Parathyroid adenoma (tissue), 2 donors: ENCODE results near the gene FST.

Experiments used
- H2AFZ ChIP-seq: fragments of 300-600 bp; sonication (generic); one replicate; pipeline ENCODE4 v1.7.0; 2017; ENCODE audit warnings: antibody characterized with exemption, mild to moderate bottlenecking
- H3K27ac ChIP-seq: fragments of 300-600 bp; sonication (generic); one replicate; pipeline ENCODE4 v1.7.0; 2017
- H3K27me3 ChIP-seq: fragments of 300-600 bp; sonication (generic); one replicate; pipeline ENCODE4 v1.7.0; 2017; ENCODE audit warnings: low read length; ENCODE audit not compliant: control insufficient read depth, insufficient read depth
- H3K36me3 ChIP-seq: fragments of 300-600 bp; sonication (generic); one replicate; pipeline ENCODE4 v1.7.0; 2017; ENCODE audit warnings: low read length; ENCODE audit not compliant: control insufficient read depth, insufficient read depth
- H3K4me1 ChIP-seq: fragments of 300-600 bp; sonication (generic); one replicate; pipeline ENCODE4 v1.7.0; 2017; ENCODE audit warnings: control low read depth
- H3K4me2 ChIP-seq: fragments of 300-600 bp; sonication (generic); one replicate; pipeline ENCODE4 v1.7.0; 2017; ENCODE audit warnings: low read length
- H3K4me3 ChIP-seq: fragments of 300-600 bp; sonication (generic); one replicate; pipeline ENCODE4 v1.7.0; 2017; ENCODE audit warnings: low read depth, low read length
- H3K79me2 ChIP-seq: fragments of 300-600 bp; sonication (generic); one replicate; pipeline ENCODE4 v1.7.0; 2017; ENCODE audit warnings: control low read depth
- H3K9ac ChIP-seq: fragments of 300-600 bp; sonication (generic); one replicate; pipeline ENCODE4 v1.7.0; 2017; ENCODE audit warnings: mild to moderate bottlenecking
- H3K9me3 ChIP-seq: fragments of 300-600 bp; sonication (generic); one replicate; pipeline ENCODE4 v1.7.0; 2017; ENCODE audit warnings: low read length; ENCODE audit not compliant: control insufficient read depth
- CTCF ChIP-seq: fragments of 300-600 bp; sonication (generic); IDR thresholded peaks from one replicate; pipeline ENCODE4 v1.7.0; 2017; ENCODE audit warnings: antibody characterized with exemption, mild to moderate bottlenecking
- donor health status: primary hyperparathyroidism.

FST gene

GRCh38 chr5:53445569-53445968 is 34.9 kb upstream of the FST start:
- Histone ChIP-seq H3K4me2 (no peak overlapping the region), H3K9me3 (no peaks in the 10 kb centered on the region), H3K79me2 (no peaks in the 10 kb centered on the region), H3K27me3 (no peaks in the 10 kb centered on the region), H3K4me1 (no peaks in the 10 kb centered on the region), H3K4me3 (no peak overlapping the region), H3K36me3 (no peaks in the 10 kb centered on the region), H2AFZ (no peak overlapping the region), H3K9ac (no peak overlapping the region), H3K27ac (no peak overlapping the region)
- no peak for TF ChIP-seq CTCF

- Histone ChIP-seq H3K9ac (no peak overlapping the region), H3K79me2 (no peaks in the 10 kb centered on the region), H3K36me3 (no peaks in the 10 kb centered on the region), H3K4me3 (no peak overlapping the region), H3K9me3 (no peaks in the 10 kb centered on the region), H3K27ac (no peak overlapping the region), H3K4me2 (no peak overlapping the region), H3K27me3 (no peaks in the 10 kb centered on the region), H3K4me1 (no peaks in the 10 kb centered on the region), H2AFZ (no peak overlapping the region)
- no peak for TF ChIP-seq CTCF
Observed at GRCh38 chr5:53446908-53447307, 33.5 kb upstream of the FST start.

GRCh38 chr5:53448851-53449250 is 31.6 kb upstream of the FST start:
- H3K4me1 ChIP-seq: no peaks in the 10 kb centered on the region
- H3K9me3 ChIP-seq: no peaks in the 10 kb centered on the region
- no peak overlapping the region for H3K27ac ChIP-seq
- no peak overlapping the region for H3K4me3 ChIP-seq
- H3K36me3 ChIP-seq: no peaks in the 10 kb centered on the region
- H3K79me2 ChIP-seq: no peaks in the 10 kb centered on the region
- H3K27me3 ChIP-seq: no peaks in the 10 kb centered on the region
- no peak overlapping the region for H2AFZ ChIP-seq
- no peak for TF ChIP-seq CTCF
- no peak overlapping the region for H3K4me2 ChIP-seq
- H3K9ac ChIP-seq: no peak overlapping the region

GRCh38 chr5:53453898-53454718 is 26.3 kb upstream of the FST start:
- Histone ChIP-seq H3K9ac (no peak overlapping the region), H3K4me2 (no peak overlapping the region), H3K79me2 (no peaks in the 10 kb centered on the region), H2AFZ (no peak overlapping the region), H3K9me3 (no peaks in the 10 kb centered on the region), H3K4me1 (no peaks in the 10 kb centered on the region), H3K27me3 (no peaks in the 10 kb centered on the region), H3K36me3 (no peaks in the 10 kb centered on the region), H3K4me3 (no peak overlapping the region), H3K27ac (no peak overlapping the region)
- TF ChIP-seq CTCF: no peak

- H3K4me2 ChIP-seq: no peak overlapping the region
- no peak for TF ChIP-seq CTCF
- H3K4me3 ChIP-seq: no peak overlapping the region
Observed at GRCh38 chr5:53454719-53455000, 25.8 kb upstream of the FST start.

More at GRCh38 chr5:53454719-53455000, 25.8 kb upstream of the FST start:
- H2AFZ ChIP-seq: no peak overlapping the region
- H3K36me3 ChIP-seq: no peaks in the 10 kb centered on the region
- H3K9ac ChIP-seq: no peak overlapping the region
- no peaks in the 10 kb centered on the region for H3K27me3 ChIP-seq
- H3K4me1 ChIP-seq: no peaks in the 10 kb centered on the region
- H3K27ac ChIP-seq: no peak overlapping the region
- no peaks in the 10 kb centered on the region for H3K9me3 ChIP-seq
- H3K79me2 ChIP-seq: no peaks in the 10 kb centered on the region
